Measurements from ENCODE around the gene TM9SF4.
"Not testable (repeated sequence)": the region's sequence is repeated elsewhere in the genome, so short reads cannot be mapped to it uniquely, and the experiment has no call there.

TM9SF4 gene

GRCh38 chr20:32164984-32165735, 55.6 kb downstream of the TM9SF4 start:
- Histone ChIP-seq H3K9ac (ENCODE audit: low read depth in 1 of 2, low read length in 2 of 2) (no peak overlapping the region), H3K4me1 (ENCODE audit: control insufficient read depth in 2 of 2, insufficient read depth in 2 of 2, low read length in 2 of 2) (no peaks in the 10 kb centered on the region), H3K27me3 (ENCODE audit: control insufficient read depth in 2 of 2, insufficient read depth in 2 of 2, low read length in 2 of 2) (no peaks in the 10 kb centered on the region), H3K36me3 (ENCODE audit: control insufficient read depth in 2 of 2, insufficient read depth in 2 of 2, low read length in 2 of 2) (peaks cover 54 to 56% of the 10 kb centered on the region in 2 donors), H3K4me3 (ENCODE audit: low read length in 2 of 2) (no peak overlapping the region), H3K27ac (ENCODE audit: low read depth in 2 of 2, low read length in 2 of 2) (no peak overlapping the region), H3K9me3 (ENCODE audit: control insufficient read depth in 2 of 2, low read length in 2 of 2) (no peaks in the 10 kb centered on the region)

GRCh38 chr20:32165836-32166545, 56.5 kb downstream of the TM9SF4 start:
- Histone ChIP-seq H3K4me1 (ENCODE audit: control insufficient read depth in 2 of 2, insufficient read depth in 2 of 2, low read length in 2 of 2) (no peaks in the 10 kb centered on the region), H3K36me3 (ENCODE audit: control insufficient read depth in 2 of 2, insufficient read depth in 2 of 2, low read length in 2 of 2) (peaks cover 49 to 51% of the 10 kb centered on the region in 2 donors), H3K9me3 (ENCODE audit: control insufficient read depth in 2 of 2, low read length in 2 of 2) (no peaks in the 10 kb centered on the region), H3K4me3 (ENCODE audit: low read length in 2 of 2) (no peak overlapping the region), H3K9ac (ENCODE audit: low read depth in 1 of 2, low read length in 2 of 2) (no peak overlapping the region), H3K27ac (ENCODE audit: low read depth in 2 of 2, low read length in 2 of 2) (no peak overlapping the region), H3K27me3 (ENCODE audit: control insufficient read depth in 2 of 2, insufficient read depth in 2 of 2, low read length in 2 of 2) (no peaks in the 10 kb centered on the region)

GRCh38 chr20:32167552-32167951, 58.0 kb downstream of the TM9SF4 start:
- no peak overlapping the region for H3K9ac ChIP-seq (ENCODE audit: low read depth in 1 of 2, low read length in 2 of 2)
- peaks cover 34 to 36% of the 10 kb centered on the region in 2 donors for H3K36me3 ChIP-seq (ENCODE audit: control insufficient read depth in 2 of 2, insufficient read depth in 2 of 2, low read length in 2 of 2)
- H3K9me3 ChIP-seq (ENCODE audit: control insufficient read depth in 2 of 2, low read length in 2 of 2), result no peaks in the 10 kb centered on the region
- no peaks in the 10 kb centered on the region for H3K4me1 ChIP-seq (ENCODE audit: control insufficient read depth in 2 of 2, insufficient read depth in 2 of 2, low read length in 2 of 2)
- H3K4me3 ChIP-seq (ENCODE audit: low read length in 2 of 2), result no peak overlapping the region
- H3K27me3 ChIP-seq (ENCODE audit: control insufficient read depth in 2 of 2, insufficient read depth in 2 of 2, low read length in 2 of 2), result no peaks in the 10 kb centered on the region
- H3K27ac ChIP-seq (ENCODE audit: low read depth in 2 of 2, low read length in 2 of 2), result no peak overlapping the region

- Histone ChIP-seq H3K27ac (ENCODE audit: low read depth in 2 of 2, low read length in 2 of 2) (no peak overlapping the region), H3K9ac (ENCODE audit: low read depth in 1 of 2, low read length in 2 of 2) (no peak overlapping the region)
These were observed 58.8 kb downstream of the TM9SF4 start for GRCh38 chr20:32168184-32168910.

GRCh38 chr20:32177696-32178095, 68.2 kb downstream of the TM9SF4 start:
- H3K27ac ChIP-seq (ENCODE audit: low read depth in 2 of 2, low read length in 2 of 2); H3K4me3 ChIP-seq (ENCODE audit: low read length in 2 of 2); H3K9me3 ChIP-seq (ENCODE audit: control insufficient read depth in 2 of 2, low read length in 2 of 2); H3K4me1 ChIP-seq (ENCODE audit: control insufficient read depth in 2 of 2, insufficient read depth in 2 of 2, low read length in 2 of 2); H3K9ac ChIP-seq (ENCODE audit: low read depth in 1 of 2, low read length in 2 of 2); H3K36me3 ChIP-seq (ENCODE audit: control insufficient read depth in 2 of 2, insufficient read depth in 2 of 2, low read length in 2 of 2); H3K27me3 ChIP-seq (ENCODE audit: control insufficient read depth in 2 of 2, insufficient read depth in 2 of 2, low read length in 2 of 2): not testable (repeated sequence)

More at GRCh38 chr20:32168184-32168910, 58.8 kb downstream of the TM9SF4 start:
- no peaks in the 10 kb centered on the region for H3K27me3 ChIP-seq (ENCODE audit: control insufficient read depth in 2 of 2, insufficient read depth in 2 of 2, low read length in 2 of 2)
- H3K36me3 ChIP-seq (ENCODE audit: control insufficient read depth in 2 of 2, insufficient read depth in 2 of 2, low read length in 2 of 2), result peaks cover 28 to 33% of the 10 kb centered on the region in 2 donors
- H3K4me3 ChIP-seq (ENCODE audit: low read length in 2 of 2), result no peak overlapping the region
- H3K9me3 ChIP-seq (ENCODE audit: control insufficient read depth in 2 of 2, low read length in 2 of 2), result no peaks in the 10 kb centered on the region
- H3K4me1 ChIP-seq (ENCODE audit: control insufficient read depth in 2 of 2, insufficient read depth in 2 of 2, low read length in 2 of 2), result no peaks in the 10 kb centered on the region

GRCh38 chr20:32179515-32179914, 70.0 kb downstream of the TM9SF4 start:
- Histone ChIP-seq H3K36me3 (ENCODE audit: control insufficient read depth in 2 of 2, insufficient read depth in 2 of 2, low read length in 2 of 2) (no peaks in the 10 kb centered on the region), H3K27me3 (ENCODE audit: control insufficient read depth in 2 of 2, insufficient read depth in 2 of 2, low read length in 2 of 2) (no peaks in the 10 kb centered on the region), H3K4me1 (ENCODE audit: control insufficient read depth in 2 of 2, insufficient read depth in 2 of 2, low read length in 2 of 2) (peaks cover 6 to 8% of the 10 kb centered on the region in 2 donors), H3K4me3 (ENCODE audit: low read length in 2 of 2) (no peak overlapping the region), H3K27ac (ENCODE audit: low read depth in 2 of 2, low read length in 2 of 2) (no peak overlapping the region), H3K9me3 (ENCODE audit: control insufficient read depth in 2 of 2, low read length in 2 of 2) (no peaks in the 10 kb centered on the region), H3K9ac (ENCODE audit: low read depth in 1 of 2, low read length in 2 of 2) (no peak overlapping the region)

- Histone ChIP-seq H3K4me3 (ENCODE audit: low read length in 2 of 2) (no peak overlapping the region), H3K9me3 (ENCODE audit: control insufficient read depth in 2 of 2, low read length in 2 of 2) (no peaks in the 10 kb centered on the region), H3K9ac (ENCODE audit: low read depth in 1 of 2, low read length in 2 of 2) (no peak overlapping the region), H3K27ac (ENCODE audit: low read depth in 2 of 2, low read length in 2 of 2) (no peak overlapping the region), H3K27me3 (ENCODE audit: control insufficient read depth in 2 of 2, insufficient read depth in 2 of 2, low read length in 2 of 2) (no peaks in the 10 kb centered on the region), H3K36me3 (ENCODE audit: control insufficient read depth in 2 of 2, insufficient read depth in 2 of 2, low read length in 2 of 2) (no peaks in the 10 kb centered on the region), H3K4me1 (ENCODE audit: control insufficient read depth in 2 of 2, insufficient read depth in 2 of 2, low read length in 2 of 2) (peaks cover 6 to 8% of the 10 kb centered on the region in 2 donors)
These were observed 70.4 kb downstream of the TM9SF4 start for GRCh38 chr20:32179934-32180333.

- Histone ChIP-seq H3K27ac (ENCODE audit: low read depth in 2 of 2, low read length in 2 of 2) (peak overlapping the region; percentile 52 to 68), H3K36me3 (ENCODE audit: control insufficient read depth in 2 of 2, insufficient read depth in 2 of 2, low read length in 2 of 2) (no peaks in the 10 kb centered on the region), H3K4me3 (ENCODE audit: low read length in 2 of 2) (no peak overlapping the region), H3K4me1 (ENCODE audit: control insufficient read depth in 2 of 2, insufficient read depth in 2 of 2, low read length in 2 of 2) (peaks cover 6 to 8% of the 10 kb centered on the region in 2 donors), H3K9ac (ENCODE audit: low read depth in 1 of 2, low read length in 2 of 2) (no peak overlapping the region), H3K9me3 (ENCODE audit: control insufficient read depth in 2 of 2, low read length in 2 of 2) (no peaks in the 10 kb centered on the region), H3K27me3 (ENCODE audit: control insufficient read depth in 2 of 2, insufficient read depth in 2 of 2, low read length in 2 of 2) (no peaks in the 10 kb centered on the region)
These were observed 72.1 kb downstream of the TM9SF4 start for GRCh38 chr20:32181606-32182005.

- H3K36me3 ChIP-seq (ENCODE audit: control insufficient read depth in 2 of 2, insufficient read depth in 2 of 2, low read length in 2 of 2), result no peaks in the 10 kb centered on the region
- H3K9ac ChIP-seq (ENCODE audit: low read depth in 1 of 2, low read length in 2 of 2), result no peak overlapping the region
- H3K9me3 ChIP-seq (ENCODE audit: control insufficient read depth in 2 of 2, low read length in 2 of 2), result no peaks in the 10 kb centered on the region
- H3K27me3 ChIP-seq (ENCODE audit: control insufficient read depth in 2 of 2, insufficient read depth in 2 of 2, low read length in 2 of 2), result no peaks in the 10 kb centered on the region
- H3K4me3 ChIP-seq (ENCODE audit: low read length in 2 of 2), result no peak overlapping the region
- H3K27ac ChIP-seq (ENCODE audit: low read depth in 2 of 2, low read length in 2 of 2), result no peak overlapping the region
- H3K4me1 ChIP-seq (ENCODE audit: control insufficient read depth in 2 of 2, insufficient read depth in 2 of 2, low read length in 2 of 2), result peaks cover 8 to 11% of the 10 kb centered on the region in 2 donors
These were observed 74.6 kb downstream of the TM9SF4 start for GRCh38 chr20:32183947-32184635.
